NCI-H748 treated with DMSO at 0.1 percent for 48 hours (cell line): ENCODE results near the gene ACTN2.
"Not testable (repeated sequence)": the region's sequence is repeated elsewhere in the genome, so short reads cannot be mapped to it uniquely, and the experiment has no call there.

Experiments
- DNase-seq: peaks from one replicate; lab custom pipeline; 2025; lab: John Stamatoyannopoulos, UW

The ACTN2 gene

DNA sequence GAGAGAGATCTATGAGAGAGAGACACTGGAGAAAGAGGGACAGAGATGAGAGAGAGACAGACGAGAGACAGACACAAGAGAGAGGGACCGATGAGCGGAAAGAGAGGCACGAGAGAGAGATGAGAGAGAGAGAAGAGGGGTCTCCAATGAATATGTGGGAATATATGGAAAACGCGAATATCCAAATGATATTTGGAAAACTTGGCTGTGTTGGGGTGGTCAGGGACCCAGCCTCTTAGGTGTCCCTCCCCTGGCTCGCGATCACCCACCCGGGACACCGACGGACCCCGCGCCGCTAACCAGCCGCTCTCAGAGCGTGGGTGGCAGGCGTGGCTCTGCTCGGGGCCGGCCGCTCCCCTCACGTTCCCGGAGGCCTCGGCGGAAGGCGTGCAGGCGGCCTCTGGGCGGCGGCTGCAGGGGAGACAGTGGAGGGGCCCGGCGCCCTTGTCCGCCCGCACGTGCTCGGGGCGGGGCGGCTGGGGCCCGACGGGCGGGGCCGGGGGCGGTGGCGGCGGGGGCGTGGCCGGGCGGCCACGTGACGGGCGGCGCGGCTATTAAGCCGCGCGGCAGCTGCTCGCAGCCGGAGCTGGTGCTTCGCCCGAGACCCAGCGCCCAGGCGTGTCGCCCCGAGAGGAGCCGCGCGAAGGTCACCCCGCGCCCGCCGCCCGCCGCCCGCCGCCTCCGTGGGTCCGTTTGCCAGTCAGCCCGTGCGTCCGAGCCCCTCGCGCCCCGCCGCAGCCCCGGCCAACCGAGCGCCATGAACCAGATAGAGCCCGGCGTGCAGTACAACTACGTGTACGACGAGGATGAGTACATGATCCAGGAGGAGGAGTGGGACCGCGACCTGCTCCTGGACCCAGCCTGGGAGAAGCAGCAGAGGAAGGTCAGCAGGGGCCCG, at the start of gene ACTN2:
ACTN2 (plus strand) TSS at position 583 of the 898 bp plus-strand sequence; CDS start at position 758, 175 bp downstream.
- DNase-seq: peak; percentile 7

DNA sequence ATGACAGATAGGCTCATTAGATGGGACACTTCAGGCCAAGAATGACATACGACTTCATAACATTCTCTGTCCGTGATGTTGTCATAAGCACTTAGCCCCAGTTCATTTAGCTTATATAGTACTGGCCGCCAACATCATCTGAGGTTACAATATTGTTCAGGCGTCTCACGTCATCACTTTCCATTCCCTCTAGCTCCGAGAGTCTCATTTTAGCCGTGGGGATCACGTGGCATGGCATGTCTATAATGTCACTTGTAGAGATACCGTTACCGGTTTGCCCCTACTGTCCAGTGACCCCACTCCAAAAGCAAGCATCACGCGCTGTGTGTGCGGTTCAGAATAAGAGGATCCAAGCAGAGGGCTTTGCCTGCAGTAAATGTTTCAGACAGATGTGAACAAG, 47.4 kb upstream of the ACTN2 start:
- DNase-seq: no peak

DNA sequence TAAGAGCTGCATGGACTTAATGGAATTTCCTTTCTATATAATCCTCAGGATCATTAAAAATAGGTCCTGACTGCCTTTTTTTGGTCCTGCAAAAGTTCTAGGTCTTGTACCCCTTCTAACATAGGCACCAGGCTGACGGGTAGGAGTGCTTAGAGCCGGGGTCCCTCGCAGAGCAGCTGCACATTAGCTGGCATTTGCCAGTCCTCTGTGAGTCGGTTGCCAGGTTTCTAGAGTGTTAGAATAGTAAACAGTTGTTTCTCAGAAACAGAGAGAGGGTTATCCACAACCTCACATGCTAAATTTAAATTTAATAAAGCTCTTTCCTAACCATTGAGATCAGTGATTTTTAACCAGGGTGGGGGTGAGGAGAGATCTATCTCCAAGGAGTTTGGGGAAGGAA, 46.6 kb upstream of the ACTN2 start:
- no peak for DNase-seq

DNA sequence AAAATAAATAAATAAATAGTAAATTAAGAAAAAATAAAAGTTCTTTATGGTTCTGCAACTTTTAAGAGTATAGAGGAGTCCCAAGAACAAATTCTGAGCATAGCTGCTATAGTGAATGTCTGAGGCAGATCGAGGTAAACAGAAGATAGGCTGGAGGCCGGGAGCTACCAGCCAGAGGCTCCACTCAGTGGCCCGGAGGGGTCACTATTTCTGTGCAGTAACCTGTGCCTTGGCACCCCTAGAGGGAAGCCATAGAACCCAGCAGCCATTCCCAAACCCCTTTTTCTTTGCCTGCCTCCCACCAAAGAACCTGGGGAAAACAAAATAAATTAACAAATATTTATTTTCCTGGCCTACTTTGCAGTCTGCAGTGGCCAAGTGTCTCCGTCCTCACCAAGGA, 43.5 kb upstream of the ACTN2 start:
- DNase-seq: no peak

DNA sequence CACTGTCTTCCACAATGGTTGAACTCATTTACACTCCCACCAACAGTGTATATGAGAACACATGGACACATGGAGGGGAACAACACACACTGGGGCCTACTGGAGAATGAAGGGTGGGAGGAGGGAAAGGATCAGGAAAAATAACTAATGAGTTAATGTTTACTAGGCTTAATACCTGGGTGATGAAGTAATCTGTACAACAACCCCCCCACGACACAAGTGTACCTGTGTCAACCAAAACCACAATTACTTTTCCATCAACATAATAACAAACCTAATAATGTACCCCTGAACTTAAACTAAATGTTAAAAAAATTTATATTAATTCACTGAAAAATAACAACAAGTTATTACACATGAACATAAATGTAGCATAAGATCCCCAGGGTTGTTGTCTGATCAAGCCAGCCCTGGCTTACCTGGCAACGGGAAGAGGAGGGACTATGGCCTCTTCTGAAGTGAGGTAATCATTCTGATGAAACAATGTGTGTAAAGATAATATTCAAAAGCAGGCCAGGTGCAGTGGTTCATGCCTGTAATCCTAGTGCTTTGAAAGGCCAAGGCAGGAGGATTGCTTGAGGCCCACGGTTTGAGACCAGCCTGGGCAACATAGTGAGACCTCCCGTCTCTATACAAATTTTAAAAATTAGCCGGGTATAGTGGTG, 41.2 kb upstream of the ACTN2 start:
- DNase-seq: no peak

DNA sequence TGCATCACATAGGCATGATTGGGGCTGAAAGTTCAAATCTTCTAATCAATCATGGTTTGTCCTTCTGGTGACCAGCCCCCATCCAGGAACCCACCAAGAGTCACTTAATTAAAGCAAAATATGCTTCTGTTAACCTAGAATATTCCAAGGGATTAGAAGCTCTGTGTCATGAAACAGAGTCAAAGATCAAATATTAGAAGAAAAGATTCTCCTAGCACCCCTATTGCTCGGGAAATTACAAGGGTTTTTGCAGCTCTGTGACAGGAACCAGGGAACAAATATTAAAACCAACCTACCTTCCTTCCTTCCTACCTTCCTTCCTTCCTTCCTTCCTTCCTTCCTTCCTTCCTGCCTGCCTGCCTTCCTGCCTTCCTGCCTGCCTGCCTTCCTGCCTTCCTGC, 31.8 kb upstream of the ACTN2 start:
- DNase-seq: no peak

GRCh38 chr1:236654957-236655356, 31.3 kb upstream of the ACTN2 start:
- no peak for DNase-seq

DNA sequence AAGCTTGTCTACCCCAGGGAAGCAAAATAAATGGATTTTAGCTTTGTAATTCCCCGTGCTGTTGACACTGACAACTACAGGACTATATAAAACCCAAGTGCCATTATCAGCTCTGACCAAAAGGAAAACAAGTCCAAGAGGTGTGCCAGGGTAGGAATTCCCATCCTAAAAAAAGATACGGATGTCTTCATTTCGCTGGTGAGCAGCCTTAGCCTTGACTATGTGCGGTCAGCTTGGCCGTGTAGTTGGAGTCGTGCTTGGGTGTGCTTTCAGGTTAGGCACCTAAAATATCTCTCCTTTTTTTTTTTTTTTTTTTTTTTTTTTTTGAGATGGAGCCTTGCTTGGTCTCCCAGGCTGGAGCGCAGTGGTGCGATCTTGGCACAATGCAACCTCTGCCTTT, 28.9 kb upstream of the ACTN2 start:
- no peak for DNase-seq

DNA sequence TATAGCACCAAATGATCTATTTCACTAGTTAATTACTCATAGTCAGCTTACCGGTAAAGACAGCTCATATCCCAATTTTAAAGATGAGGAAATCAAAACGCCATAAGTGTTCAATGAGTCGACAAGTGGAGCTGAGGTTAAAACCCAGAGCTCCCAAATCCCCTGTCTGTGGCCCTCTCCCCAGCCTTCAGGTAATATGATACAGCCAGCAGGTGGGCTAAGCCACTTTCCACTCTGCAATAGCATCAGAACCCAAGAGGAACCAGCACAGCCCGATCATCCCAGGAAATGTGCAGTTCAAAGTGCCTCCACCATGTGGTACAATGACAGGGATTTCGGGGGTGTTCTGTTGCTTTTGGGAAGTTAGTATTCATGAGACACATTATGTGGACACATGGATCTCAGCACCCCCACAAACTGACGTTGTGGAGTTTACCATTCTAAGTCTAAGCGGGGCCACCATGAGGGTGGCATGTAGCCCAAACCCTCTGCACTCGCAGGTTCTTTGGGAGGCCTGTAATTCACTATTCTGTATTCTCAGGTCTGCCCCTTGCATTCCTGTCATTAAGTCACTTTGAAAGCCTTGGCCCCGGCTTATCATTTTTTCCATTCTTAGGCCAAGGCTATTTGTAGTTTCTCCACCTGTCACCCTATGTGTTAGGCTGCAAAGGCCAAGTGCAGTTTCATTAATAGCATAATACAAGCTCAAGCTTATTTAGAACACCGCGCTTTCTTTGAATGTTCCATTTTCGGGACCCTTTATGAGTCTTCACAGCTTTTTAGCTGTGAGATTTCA, 26.3 kb upstream of the ACTN2 start:
- DNase-seq: no peak

- no peak for DNase-seq
Observed at GRCh38 chr1:236663934-236664333, 22.4 kb upstream of the ACTN2 start.

GRCh38 chr1:236668909-236669308, 17.4 kb upstream of the ACTN2 start:
- DNase-seq: not testable (repeated sequence)

DNA sequence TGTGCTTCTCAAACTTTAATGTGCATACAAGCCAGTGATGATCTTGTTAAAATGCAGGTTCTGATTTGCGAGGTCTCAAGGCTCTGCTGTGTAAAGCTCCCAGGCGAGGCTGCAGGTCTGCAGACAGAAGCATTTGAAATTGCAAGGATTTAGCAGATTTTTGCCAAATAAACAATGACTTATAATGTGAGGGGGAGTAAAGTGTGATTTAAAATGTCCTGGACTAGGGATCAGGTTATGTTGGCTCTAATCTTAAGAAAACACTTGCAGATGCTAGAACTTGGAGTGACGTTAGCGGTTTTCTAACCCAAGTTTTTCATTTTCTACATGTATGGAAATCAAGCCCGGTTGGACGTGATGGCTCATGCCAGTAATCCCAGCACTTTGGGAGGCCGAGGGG, 16.2 kb upstream of the ACTN2 start:
- DNase-seq: no peak

GRCh38 chr1:236673289-236673919, 12.9 kb upstream of the ACTN2 start:
- DNase-seq: no peak

DNA sequence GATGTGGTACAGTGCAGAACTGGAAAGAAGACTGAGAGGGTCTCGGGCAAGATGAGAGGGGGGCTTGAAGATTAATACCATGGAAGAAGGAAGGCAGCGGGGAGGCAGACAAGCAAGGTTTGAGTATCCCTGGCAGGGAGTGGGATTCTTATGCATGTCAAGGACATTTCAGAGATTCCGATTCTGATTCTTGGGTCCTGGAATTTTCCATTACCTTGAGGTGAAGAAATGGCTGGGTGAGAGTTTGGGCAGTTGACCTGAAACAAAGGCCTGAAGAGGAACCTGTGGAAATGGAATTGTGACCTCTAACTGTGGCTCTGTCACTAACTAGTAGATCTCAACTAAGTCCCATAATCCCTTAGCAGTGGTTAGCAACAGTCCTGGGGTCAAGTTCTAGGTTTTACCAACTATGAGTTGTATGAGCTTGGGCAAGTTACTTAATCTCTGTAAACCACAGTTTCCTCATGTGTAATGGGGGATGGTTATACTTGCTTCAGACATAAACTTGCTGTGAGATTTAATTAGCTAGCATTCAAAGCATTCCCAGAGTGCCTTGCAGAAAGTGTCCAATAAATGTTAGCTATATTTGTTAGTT, 8.6 kb upstream of the ACTN2 start:
- no peak for DNase-seq

DNA sequence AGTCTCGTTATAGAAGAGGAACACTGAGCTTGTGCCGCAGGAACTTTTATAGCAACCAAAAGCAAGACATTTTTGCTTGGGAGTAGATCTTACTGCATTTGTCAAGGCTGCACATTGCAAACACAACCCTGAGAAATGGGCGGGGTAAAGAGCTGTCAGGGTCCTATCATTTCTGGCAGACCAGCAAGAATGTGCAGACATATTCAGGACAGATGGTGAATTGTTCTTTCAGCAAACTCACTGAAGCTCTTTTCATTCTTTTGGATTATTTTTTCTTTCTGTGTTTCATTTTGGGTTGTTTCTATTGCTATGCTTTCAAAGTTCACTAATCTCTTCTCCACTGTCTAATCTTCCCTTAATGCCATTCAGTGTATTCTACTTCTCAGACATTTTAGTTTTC, 5.1 kb upstream of the ACTN2 start:
- DNase-seq: no peak

DNA sequence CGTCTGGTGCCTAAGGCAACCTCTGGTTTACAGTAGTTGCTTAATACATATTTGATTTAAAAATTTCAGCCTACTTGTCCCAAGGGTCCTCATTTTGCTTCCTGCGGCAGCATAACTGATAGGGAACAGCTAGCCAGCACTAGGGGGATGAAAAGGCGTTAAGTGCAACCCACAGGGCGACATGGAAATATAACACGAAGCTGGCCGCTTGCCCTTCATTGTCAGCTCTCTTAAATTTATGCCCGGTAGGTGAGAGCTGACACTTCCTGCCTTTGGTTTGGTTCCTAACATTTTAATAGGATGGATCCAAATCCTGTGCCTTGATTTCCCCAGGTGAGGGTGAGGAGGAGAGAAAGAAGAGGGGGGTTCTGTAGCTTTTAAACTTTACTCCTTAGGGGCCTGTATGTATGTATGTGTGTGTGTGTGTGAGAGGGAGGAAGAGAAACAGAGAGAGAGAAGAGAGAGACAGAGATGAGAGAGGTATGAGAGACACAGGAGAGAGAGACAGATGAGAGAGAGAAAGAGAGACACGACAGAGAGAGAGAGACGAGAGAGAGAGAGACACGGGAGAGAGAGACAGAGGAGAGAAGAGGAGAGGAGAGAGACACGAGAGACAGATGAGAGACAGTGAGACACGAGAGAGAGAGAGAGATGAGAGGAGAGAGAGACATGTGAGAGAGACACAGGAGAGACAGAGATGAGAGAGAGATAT, 938 bp upstream of the ACTN2 start:
- DNase-seq: no peak

GRCh38 chr1:236686815-236687160, 489 bp downstream of the ACTN2 start:
- no peak for DNase-seq

- no peak for DNase-seq
Observed at GRCh38 chr1:236687273-236687672, 974 bp downstream of the ACTN2 start.

- DNase-seq: no peak
Observed at GRCh38 chr1:236688705-236689104, 2.4 kb downstream of the ACTN2 start.

- DNase-seq: no peak
Observed at GRCh38 chr1:236689713-236690569, 3.6 kb downstream of the ACTN2 start.
